A549 treated with CpdA at 1 μM for 4 hours (cell line): ENCODE results near the gene FAM81B. TPM values are rescaled to one million over a fixed set of nuclear protein-coding genes. Genes with fewer than 3 reads are reported as not detected.

Experiments
- total RNA-seq: library from RNA; stranded (reverse); fragments of 200-300 nt; extraction: Qiagen RNA extraction; gene quantifications from 5 replicates; pipeline ENCODE4 v1.2.3, GENCODE V29; 2022; ENCODE audit warnings: low read depth

FAM81B gene
- total RNA-seq = not detected in 5 replicates

DNA sequence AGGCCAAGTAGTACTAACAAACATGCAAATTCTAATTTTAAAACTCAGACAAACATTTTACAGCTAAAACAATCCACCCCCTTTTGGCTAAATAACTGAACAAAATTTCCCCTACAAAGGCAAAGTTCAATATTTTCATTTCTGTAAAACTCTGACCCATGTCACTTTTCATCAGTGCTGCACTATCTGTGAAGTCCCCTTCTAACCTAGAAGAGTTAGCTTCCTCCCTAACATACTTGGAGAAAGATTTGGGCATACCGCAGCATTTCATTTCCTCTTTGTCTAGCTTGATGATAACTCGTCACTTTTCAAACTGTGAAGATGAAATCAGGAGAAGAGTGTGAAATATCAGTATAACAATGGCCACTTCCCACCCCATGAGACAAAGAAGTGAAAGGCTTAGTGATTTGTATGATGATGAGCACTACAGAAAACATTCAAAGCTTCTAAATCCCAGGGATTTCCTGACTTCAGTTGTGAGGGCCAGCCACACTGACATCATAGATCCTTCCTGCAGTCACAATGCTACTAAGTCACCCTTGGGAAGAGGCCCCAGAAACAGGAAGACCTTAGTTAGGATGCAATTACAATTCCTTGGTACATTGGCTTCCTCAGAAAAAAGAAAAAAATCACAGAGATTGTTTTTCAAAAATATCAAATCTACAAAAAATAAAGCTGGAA, at the start of gene FAM81B:
TSS of gene FAM81B (plus strand) at position 555 of the 681 bp plus-strand sequence. CDS start at position 579, 24 bp downstream.

Other genes with a start within 250 kb of the FAM81B start
- 7.3 to 14.1 TPM (median 9.2 TPM) in 5 replicates for gene MCTP1, start 106.3 kb upstream of the FAM81B start, total RNA-seq
- 18.4 to 25.6 TPM (median 22.5 TPM) in 5 replicates for gene SKIC3, start 163.6 kb downstream of the FAM81B start, total RNA-seq
- 5.7 to 7.6 TPM (median 7.3 TPM) in 5 replicates for gene ARSK, start 163.7 kb downstream of the FAM81B start, total RNA-seq
- 0.07 to 0.15 TPM (median 0.08 TPM) in 4 of 5 replicates, not detected in the other for gene GPR150, start 228.7 kb downstream of the FAM81B start, total RNA-seq